ENCODE data around the gene RCOR2. TPM values are rescaled to one million over a fixed set of nuclear protein-coding genes. Genes with fewer than 3 reads are reported as not detected.
"Not testable (repeated sequence)": the region's sequence is repeated elsewhere in the genome, so short reads cannot be mapped to it uniquely, and the experiment has no call there.

RCOR2 gene
- total RNA-seq, 1 donor, result 1.7 TPM

GRCh38 chr11:63867511-63867910 is 49.5 kb downstream of the RCOR2 start:
- no peak for DNase-seq (ENCODE audit: low read depth)
- H3K4me3 ChIP-seq (ENCODE audit: low read depth, low read length), result no peak overlapping the region
- TF ChIP-seq CTCF (IDR thresholded peaks at IDR 0.05; ENCODE audit: insufficient read depth, low read depth, low read length), result no peak

DNA sequence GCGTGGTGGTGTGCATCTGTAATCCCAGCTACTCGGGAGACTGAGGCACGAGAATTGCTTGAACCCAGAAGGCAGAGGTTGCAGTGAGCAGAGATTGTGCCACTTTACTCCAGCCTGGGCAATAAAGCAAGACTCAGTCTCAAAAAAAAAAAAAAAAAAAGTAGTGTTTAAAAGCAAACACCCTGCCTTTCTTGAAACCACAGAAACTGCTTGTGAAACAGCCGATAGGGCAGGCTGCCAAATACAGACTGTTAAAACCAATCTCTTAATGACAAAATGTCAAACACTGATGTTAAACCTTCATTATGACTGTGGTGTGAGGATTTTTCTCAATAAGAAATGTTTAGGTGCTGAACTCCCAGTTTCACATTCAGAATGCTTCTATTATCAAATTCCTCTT is 50.8 kb downstream of the RCOR2 start:
- H3K4me3 ChIP-seq (ENCODE audit: low read depth, low read length), result no peak overlapping the region
- peak; percentile 92 for DNase-seq (ENCODE audit: low read depth)
- TF ChIP-seq CTCF (IDR thresholded peaks at IDR 0.05; ENCODE audit: insufficient read depth, low read depth, low read length), result no peak

GRCh38 chr11:63863620-63864019 is 53.3 kb downstream of the RCOR2 start:
- not testable (repeated sequence) for DNase-seq (ENCODE audit: low read depth); H3K4me3 ChIP-seq (ENCODE audit: low read depth, low read length)

- no peak for TF ChIP-seq CTCF (IDR thresholded peaks at IDR 0.05; ENCODE audit: insufficient read depth, low read depth, low read length)
- H3K4me3 ChIP-seq (ENCODE audit: low read depth, low read length), result no peak overlapping the region
- DNase-seq (ENCODE audit: low read depth), result peak; percentile 58
Measured at GRCh38 chr11:63862923-63863322, 54.0 kb downstream of the RCOR2 start.

Small RNA genes lying within 50 kb of the gene (small RNA-seq; reads per million reads assigned to genes)
- not detected for gene RNU6-1306P

Other genes with a start within 250 kb of the RCOR2 start
- gene ATL3, start 245.8 kb downstream of the RCOR2 start, total RNA-seq, result 123 and 152 TPM in 2 replicates
- gene RTN3, start 235.7 kb downstream of the RCOR2 start, total RNA-seq, result 61.5 and 70.0 TPM in 2 replicates
- 12.2 and 16.0 TPM in 2 replicates for gene ZFTA, start 148.4 kb downstream of the RCOR2 start, total RNA-seq
- gene SPINDOC, start 103.7 kb downstream of the RCOR2 start, total RNA-seq, result 24.2 and 25.4 TPM in 2 replicates
- gene MARK2, start 78.1 kb downstream of the RCOR2 start, total RNA-seq, result 14.5 and 16.4 TPM in 2 replicates
- gene NAA40, start 21.8 kb upstream of the RCOR2 start, total RNA-seq, result 13.5 and 16.4 TPM in 2 replicates
- 225 and 447 TPM in 2 replicates for gene COX8A, start 57.5 kb upstream of the RCOR2 start, total RNA-seq
- gene OTUB1, start 69.3 kb upstream of the RCOR2 start, total RNA-seq, result 36.4 and 38.0 TPM in 2 replicates
- gene FLRT1, start 118.8 kb upstream of the RCOR2 start, total RNA-seq, result under 0.01 TPM in 2 replicates
- 8.6 and 12.9 TPM in 2 replicates for gene MACROD1, start 248.9 kb upstream of the RCOR2 start, total RNA-seq